Colonic mucosa (tissue), 4 donors: Measurements from ENCODE around the gene CNTRL. TPM values are rescaled to one million over a fixed set of nuclear protein-coding genes. Genes with fewer than 3 reads are reported as not detected.
"Not testable (repeated sequence)": the region's sequence is repeated elsewhere in the genome, so short reads cannot be mapped to it uniquely, and the experiment has no call there.

ENCODE experiments used
- DNase-seq: peaks from one replicate; pipeline ENCODE4 v3.0.0-alpha.2; 2020
- H3K27ac ChIP-seq: fragments of 200-600 bp; one replicate; pipeline ENCODE4 v1.8.0; 2021
- H3K27me3 ChIP-seq: fragments of 200-600 bp; one replicate; pipeline ENCODE4 v1.8.0; 2021
- H3K36me3 ChIP-seq: fragments of 200-600 bp; one replicate; pipeline ENCODE4 v1.8.0; 2021
- H3K4me1 ChIP-seq: fragments of 200-600 bp; one replicate; pipeline ENCODE4 v1.8.0; 2021; ENCODE audit warnings: mild to moderate bottlenecking
- H3K4me3 ChIP-seq: fragments of 200-600 bp; one replicate; pipeline ENCODE4 v1.8.0; 2021
- H3K9ac ChIP-seq, 2 donors: one replicate each; pipeline ENCODE4 v1.7.0; 2013; ENCODE audit warnings: control low read depth in 2 of 2, low read depth in 2 of 2, low read length in 2 of 2
- H3K9me3 ChIP-seq: fragments of 200-600 bp; one replicate; pipeline ENCODE4 v1.8.0; 2021
- CTCF ChIP-seq: fragments of 200-600 bp; IDR thresholded peaks from one replicate; pipeline ENCODE4 v1.8.0; 2022; ENCODE audit warnings: antibody characterized with exemption, mild to moderate bottlenecking
- intact Hi-C: fragments of 100-400 bp; cut with DNase I; formaldehyde crosslinking; loops from one replicate; pipeline ENCODE4 v1.14.1; 2022
- total RNA-seq, 2 donors: library from RNA; stranded (reverse); fragmentation: NEBNext Ultra II Directional in 1 of 2; extraction: Animal tissue kit (Norgen Biotek cat#: 25700) in 1 of 2; gene quantifications; one replicate each; pipeline ENCODE4 v1.2.1, GENCODE V29; 2021
- donor health status: healthy.
- donor health status: DM: no; HTN: no; CAD: no.
- donor health status: DM: no; HTN: no; CAD: no.

The CNTRL gene
- 10 to 100 TPM in 1 of 2 donors, 1 to 10 TPM in 1; 6.1 to 11.3 TPM for total RNA-seq

GRCh38 chr9:121074370-121075250 lies at the start of gene CNTRL:
CNTRL (plus strand) TSS chr9:121074955; CDS start chr9:121088327, 13,372 bp downstream.
- H3K4me3 ChIP-seq, result peak within 1 kb of the TSS; percentile 60
- H3K4me1 ChIP-seq, result no peaks in the 10 kb centered on the region
- H3K27ac ChIP-seq, result peak within 1 kb of the TSS; percentile 64
- intact Hi-C loops, result no loop called here
- peak within 1 kb of the TSS; percentile 82 to 86 for H3K9ac ChIP-seq
- H3K36me3 ChIP-seq, result no peaks in the 10 kb centered on the region
- no peaks in the 10 kb centered on the region for H3K27me3 ChIP-seq
- DNase-seq, result peak; percentile 89
- no peaks in the 10 kb centered on the region for H3K9me3 ChIP-seq
- TF ChIP-seq CTCF, result no peak

GRCh38 chr9:121026260-121026691 lies 48.5 kb upstream of the CNTRL start:
- Histone ChIP-seq H3K4me1 (no peaks in the 10 kb centered on the region), H3K27me3 (no peaks in the 10 kb centered on the region), H3K27ac (no peak overlapping the region), H3K9ac (no peak overlapping the region), H3K36me3 (no peaks in the 10 kb centered on the region), H3K4me3 (no peak overlapping the region), H3K9me3 (no peaks in the 10 kb centered on the region)
- intact Hi-C loops, result no loop called here
- DNase-seq, result no peak
- TF ChIP-seq CTCF, result no peak

GRCh38 chr9:121026768-121027167 lies 48.0 kb upstream of the CNTRL start:
- Histone ChIP-seq H3K27ac (no peak overlapping the region), H3K27me3 (no peaks in the 10 kb centered on the region), H3K4me1 (no peaks in the 10 kb centered on the region), H3K4me3 (no peak overlapping the region), H3K9ac (no peak overlapping the region), H3K9me3 (no peaks in the 10 kb centered on the region), H3K36me3 (no peaks in the 10 kb centered on the region)
- no peak for DNase-seq
- TF ChIP-seq CTCF, result no peak
- intact Hi-C loops, result no loop called here

- H3K36me3 ChIP-seq, H3K27me3 ChIP-seq, DNase-seq, intact Hi-C loops, H3K4me1 ChIP-seq, H3K9me3 ChIP-seq, H3K27ac ChIP-seq, H3K9ac ChIP-seq, H3K4me3 ChIP-seq: not testable (repeated sequence)
Observed at GRCh38 chr9:121028285-121028684, 46.5 kb upstream of the CNTRL start.

- no peaks in the 10 kb centered on the region for H3K9me3 ChIP-seq
- no peak for TF ChIP-seq CTCF
Observed at GRCh38 chr9:121029469-121029868, 45.3 kb upstream of the CNTRL start.

GRCh38 chr9:121034529-121034928 lies 40.2 kb upstream of the CNTRL start:
- no peak for DNase-seq
- no peaks in the 10 kb centered on the region for H3K27me3 ChIP-seq
- intact Hi-C loops, result no loop called here

More at GRCh38 chr9:121029469-121029868, 45.3 kb upstream of the CNTRL start:
- Histone ChIP-seq H3K4me1 (no peaks in the 10 kb centered on the region), H3K4me3 (no peak overlapping the region), H3K27ac (no peak overlapping the region), H3K36me3 (no peaks in the 10 kb centered on the region), H3K27me3 (no peaks in the 10 kb centered on the region), H3K9ac (no peak overlapping the region)
- DNase-seq, result no peak
- intact Hi-C loops, result no loop called here

GRCh38 chr9:121035717-121036116 lies 39.0 kb upstream of the CNTRL start:
- H3K27me3 ChIP-seq, H3K9ac ChIP-seq, H3K36me3 ChIP-seq, H3K27ac ChIP-seq, H3K9me3 ChIP-seq, intact Hi-C loops, H3K4me1 ChIP-seq, DNase-seq, H3K4me3 ChIP-seq: not testable (repeated sequence)

More at GRCh38 chr9:121034529-121034928, 40.2 kb upstream of the CNTRL start:
- H3K36me3 ChIP-seq, result no peaks in the 10 kb centered on the region
- no peaks in the 10 kb centered on the region for H3K4me1 ChIP-seq
- no peaks in the 10 kb centered on the region for H3K9me3 ChIP-seq
- no peak overlapping the region for H3K27ac ChIP-seq
- no peak for TF ChIP-seq CTCF
- no peak overlapping the region for H3K4me3 ChIP-seq
- no peak overlapping the region for H3K9ac ChIP-seq
